Pancreas (tissue), 10 donors: ENCODE results near the gene MRC2. TPM values are rescaled to one million over a fixed set of nuclear protein-coding genes. Genes with fewer than 3 reads are reported as not detected.

Source experiments
- ATAC-seq, 4 donors: fragments of 200-7000 bp; cut with Tn5 transposase; one replicate each; pipeline versions ENCODE4 v1.8.0 to v1.9.1; 2020; ENCODE audit warnings: mild to moderate bottlenecking in 4 of 4, moderate library complexity in 4 of 4
- DNase-seq, 6 donors: peaks; one replicate each; pipeline ENCODE4 v3.0.0-alpha.2; 2020
- FAIRE-seq: peaks from 2 replicates; lab custom pipeline; 2012; peaks lifted over from hg19 to GRCh38; lab: Jason Lieb, UNC
- H3K27ac ChIP-seq, 4 donors: fragments of 200-600 bp; sonication (generic); 1 replicate in 3 of 4; 2 replicates in 1 of 4; pipeline versions ENCODE4 v1.5.0 to v1.8.0; 2020
- H3K27me3 ChIP-seq, 4 donors: fragments of 200-600 bp; one replicate each; pipeline ENCODE4 v1.8.0; 2021
- H3K36me3 ChIP-seq, 3 donors: fragments of 200-600 bp; sonication (generic) in 1 of 3; one replicate each; pipeline versions ENCODE4 v1.5.0 to v1.8.0; 2020 to 2021
- H3K4me1 ChIP-seq, 3 donors: fragments of 200-600 bp; one replicate each; pipeline ENCODE4 v1.8.0; 2021
- H3K4me3 ChIP-seq, 4 donors: fragments of 200-600 bp; sonication (generic) in 2 of 4; one replicate each; pipeline versions ENCODE4 v1.5.0 to v1.8.0; 2020 to 2021
- H3K9me3 ChIP-seq, 4 donors: fragments of 200-600 bp; one replicate each; pipeline ENCODE4 v1.8.0; 2021
- CTCF ChIP-seq, 4 donors: fragments of 200-600 bp; sonication (generic) in 3 of 4; IDR thresholded peaks; one replicate each; pipeline versions ENCODE4 v1.5.0 to v1.8.0; 2021; ENCODE audit warnings: antibody characterized with exemption in 4 of 4
- WGBS, 2 donors: extraction: QIAGEN DNeasy Blood & Tissue Kit; methylation state at CpG; one replicate each; pipeline ENCODE4 v1.1.7; 2013; 5-methylcytosine and 5-hydroxymethylcytosine counted together
- intact Hi-C, 3 donors: fragments of 100-400 bp; cut with DNase I; formaldehyde crosslinking; loops; one replicate each; pipeline versions ENCODE4 v1.11.1 to v1.14.2; 2022
- polyA plus RNA-seq, 2 donors: library from polyadenylated mRNA; stranded (reverse); fragments of 200-250 nt; gene quantifications; one replicate each; pipeline ENCODE4 v1.2.3, GENCODE V29; 2013
- total RNA-seq, 6 donors: library from RNA; stranded (reverse); fragmentation: NEBNext Ultra II Directional in 4 of 6; extraction: Animal tissue kit (Norgen Biotek cat#: 25700) in 4 of 6; gene quantifications; one replicate each; pipeline versions ENCODE4 v1.2.1 to v1.2.4, GENCODE V29; 2021 to 2023
- donor health status: healthy with polysubstance abuse.
- donor health status: DM: no; HTN: no; CAD: no; lungs with moderate emphysema.
- donor health status: DM: no; HTN: no; CAD: no.
- donor health status: control.
- donor health status: control.
- donor health status: Bipolar disorder and iron deficiency.
- donor health status: DM: yes; HTN: yes; CAD: no.
- donor health status: DM: no; HTN: no; CAD: no.
- donor health status: DM: no; HTN: no; CAD: no.
- donor health status: DM: yes; HTN: yes; CAD: no.

MRC2 gene
- total and polyA plus RNA-seq, 8 donors, result 1.6 to 25.4 (median 5.1) TPM

GRCh38 chr17:62631936-62632924, 4.8 kb downstream of the MRC2 start:
- Histone ChIP-seq H3K4me3 (no peak overlapping the region), H3K36me3 (no peaks in the 10 kb centered on the region), H3K27me3 (no peaks in the 10 kb centered on the region), H3K9me3 (no peaks in the 10 kb centered on the region), H3K4me1 (no peaks in the 10 kb centered on the region), H3K27ac (no peak overlapping the region)
- no peak for TF ChIP-seq CTCF (IDR thresholded peaks at IDR 0.05)
- ATAC-seq (no peak), FAIRE-seq (no peak), DNase-seq (no peak)
- 56 to 64% methylated on average over 27 of the region's 27 CpGs for WGBS, 2 donors
- intact Hi-C loops, result no loop called here

GRCh38 chr17:62637809-62638208, 10.3 kb downstream of the MRC2 start:
- no peak for ATAC-seq
- Histone ChIP-seq H3K27ac (no peak overlapping the region), H3K9me3 (no peaks in the 10 kb centered on the region), H3K4me1 (no peaks in the 10 kb centered on the region), H3K4me3 (no peak overlapping the region), H3K27me3 (no peaks in the 10 kb centered on the region), H3K36me3 (no peaks in the 10 kb centered on the region)
- no peak for TF ChIP-seq CTCF (IDR thresholded peaks at IDR 0.05)
- FAIRE-seq, result no peak
- intact Hi-C loops, result no loop called here
- DNase-seq, result no peak
- 61 to 69% methylated on average over 9 of the region's 9 CpGs for WGBS, 2 donors

GRCh38 chr17:62641153-62641552, 13.7 kb downstream of the MRC2 start:
- Histone ChIP-seq H3K4me1 (no peaks in the 10 kb centered on the region), H3K4me3 (no peak overlapping the region), H3K27me3 (no peaks in the 10 kb centered on the region), H3K36me3 (no peaks in the 10 kb centered on the region), H3K9me3 (no peaks in the 10 kb centered on the region), H3K27ac (no peak overlapping the region)
- TF ChIP-seq CTCF (IDR thresholded peaks at IDR 0.05), result no peak
- ATAC-seq, result no peak
- DNase-seq, result no peak
- no peak for FAIRE-seq
- intact Hi-C loops, result no loop called here
- WGBS, 2 donors, result 77 to 84% methylated on average over 10 of the region's 10 CpGs

- Histone ChIP-seq H3K36me3 (no peaks in the 10 kb centered on the region), H3K9me3 (no peaks in the 10 kb centered on the region), H3K4me1 (no peaks in the 10 kb centered on the region), H3K27ac (no peak overlapping the region), H3K4me3 (no peak overlapping the region), H3K27me3 (no peaks in the 10 kb centered on the region)
- ATAC-seq, result no peak
- intact Hi-C loops, result no loop called here
- TF ChIP-seq CTCF (IDR thresholded peaks at IDR 0.05), result no peak
- WGBS, 2 donors, result 57 to 63% methylated on average over 6 of the region's 6 CpGs
- DNase-seq, result no peak
- FAIRE-seq, result no peak
Observed at GRCh38 chr17:62641951-62642350, 14.5 kb downstream of the MRC2 start.

DNA sequence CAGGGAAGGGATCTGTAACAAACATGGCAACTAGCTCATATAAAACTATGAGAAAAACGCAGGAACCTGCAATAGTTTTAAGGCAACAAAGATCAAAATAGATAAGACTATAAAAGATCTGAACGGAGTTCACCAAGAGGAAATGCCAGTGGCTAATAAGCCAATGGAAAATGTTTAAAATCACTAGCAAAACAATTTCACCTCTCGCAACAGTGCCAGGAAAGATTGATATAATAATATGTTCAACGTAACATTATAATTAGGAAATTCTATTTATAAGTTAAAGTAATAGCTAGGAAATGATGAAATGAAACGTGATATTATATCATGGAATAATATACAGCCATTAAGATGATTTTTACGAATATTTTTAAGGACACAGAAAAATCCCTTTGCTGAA, 16.0 kb downstream of the MRC2 start:
- 66 to 73% methylated on average over 6 of the region's 6 CpGs for WGBS, 2 donors

More for the DNA sequence above, 16.0 kb downstream of the MRC2 start:
- no peaks in the 10 kb centered on the region for H3K9me3 ChIP-seq
- no peaks in the 10 kb centered on the region for H3K27me3 ChIP-seq
- H3K4me3 ChIP-seq, result no peak overlapping the region
- TF ChIP-seq CTCF (IDR thresholded peaks at IDR 0.05), result no peak
- H3K4me1 ChIP-seq, result no peaks in the 10 kb centered on the region
- no peak for ATAC-seq
- no peak for DNase-seq
- H3K27ac ChIP-seq, result no peak overlapping the region
- no peak for FAIRE-seq
- no peaks in the 10 kb centered on the region for H3K36me3 ChIP-seq
- intact Hi-C loops, result no loop called here
